ENCODE results near the gene SENP8.
"Not testable (repeated sequence)": the region's sequence is repeated elsewhere in the genome, so short reads cannot be mapped to it uniquely, and the experiment has no call there.

Gene SENP8

GRCh38 chr15:72156928-72157327 lies 38.7 kb downstream of the SENP8 start:
- no peak for DNase-seq

- no peak for DNase-seq
Measured at GRCh38 chr15:72160696-72161245, 42.6 kb downstream of the SENP8 start.

- no peak for DNase-seq
Measured at GRCh38 chr15:72161361-72162132, 43.3 kb downstream of the SENP8 start.

GRCh38 chr15:72162569-72162968 lies 44.4 kb downstream of the SENP8 start:
- DNase-seq, result no peak

DNA sequence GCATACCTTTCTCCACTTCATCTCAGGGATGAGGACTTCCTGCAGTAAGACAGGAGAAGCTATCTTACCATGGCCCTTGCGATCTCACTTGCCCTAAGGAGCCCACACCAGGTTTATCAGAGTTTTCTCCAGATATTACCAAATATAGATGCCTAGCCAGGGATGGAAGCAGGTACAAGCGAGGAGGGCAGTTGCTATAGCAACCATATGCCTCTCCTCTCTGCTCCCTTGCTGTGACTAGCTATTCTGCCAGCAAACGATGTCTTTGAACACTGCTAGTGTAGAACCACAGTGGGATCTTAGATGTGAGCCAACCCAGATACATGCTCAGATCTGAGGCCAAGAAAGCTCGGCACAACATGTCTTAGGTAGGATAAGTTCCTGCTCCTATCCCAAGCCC lies 45.5 kb downstream of the SENP8 start:
- no peak for DNase-seq

DNA sequence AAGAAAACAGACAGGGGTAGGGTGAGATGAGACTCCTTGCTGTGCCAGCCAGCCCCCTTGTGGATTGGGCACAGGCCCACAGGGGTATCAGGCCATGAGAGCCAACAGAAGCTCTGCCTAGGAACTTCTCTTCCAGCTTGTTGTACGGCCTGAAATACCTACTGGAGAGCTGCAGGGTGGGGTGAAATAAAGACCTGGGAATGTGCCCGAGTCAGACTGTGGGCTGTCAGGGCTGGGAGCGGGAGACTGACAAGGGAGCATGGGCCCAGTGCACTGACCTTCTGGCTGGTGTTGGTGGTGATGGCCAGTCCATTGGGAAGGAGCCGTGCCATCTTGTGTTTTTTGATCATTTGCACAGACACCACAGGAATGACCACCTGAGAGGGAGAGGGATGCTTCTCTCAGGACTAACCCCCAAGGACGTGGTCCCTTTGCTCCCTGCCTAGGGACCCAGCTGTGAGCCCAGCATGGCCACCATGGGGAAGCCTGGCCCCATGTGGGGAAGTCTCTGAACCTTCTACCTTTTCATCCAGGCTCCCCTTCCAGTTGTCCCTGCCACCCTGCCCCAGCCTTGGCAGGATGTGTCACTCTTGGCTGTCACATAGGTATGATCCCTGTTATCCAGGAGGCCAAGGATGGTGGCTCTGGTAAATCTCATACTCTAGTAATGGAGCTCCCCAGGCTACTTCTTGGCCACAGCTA lies 48.7 kb downstream of the SENP8 start:
- no peak for DNase-seq

GRCh38 chr15:72167445-72167844 lies 49.2 kb downstream of the SENP8 start:
- DNase-seq, result no peak

DNA sequence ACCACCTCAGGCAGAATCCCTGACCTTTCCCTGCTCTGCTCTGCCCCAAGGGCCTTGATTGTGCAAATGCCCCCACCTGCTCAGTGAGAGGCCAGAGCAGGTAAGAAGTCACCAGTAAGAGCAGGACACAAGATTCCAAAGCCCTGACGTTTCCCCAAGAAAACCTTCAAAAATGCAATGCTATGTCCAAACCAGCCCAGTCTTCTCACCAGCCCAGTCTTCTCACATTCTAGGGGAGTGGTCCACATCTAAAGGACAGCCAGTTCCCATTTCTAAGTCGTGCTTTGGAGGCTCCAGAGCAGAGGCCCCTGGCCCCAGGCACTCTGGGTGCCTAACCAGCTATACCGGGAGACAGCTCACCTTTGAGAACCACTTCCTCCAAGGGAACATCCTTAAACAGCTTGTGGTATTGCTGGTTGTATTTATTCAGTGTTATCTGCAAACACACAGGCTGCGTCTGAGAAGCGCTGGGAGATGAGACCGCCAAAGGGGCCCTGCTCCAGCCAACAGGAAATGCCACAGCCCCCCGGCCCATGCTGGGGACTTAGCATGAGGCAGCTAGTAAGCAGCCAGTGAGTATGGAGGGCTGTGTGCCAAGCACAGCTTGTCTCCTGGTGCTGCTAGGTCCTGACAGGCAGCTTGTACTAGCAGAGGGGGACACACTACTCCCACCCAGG lies 50.1 kb downstream of the SENP8 start:
- DNase-seq, result peak; percentile 17

DNA sequence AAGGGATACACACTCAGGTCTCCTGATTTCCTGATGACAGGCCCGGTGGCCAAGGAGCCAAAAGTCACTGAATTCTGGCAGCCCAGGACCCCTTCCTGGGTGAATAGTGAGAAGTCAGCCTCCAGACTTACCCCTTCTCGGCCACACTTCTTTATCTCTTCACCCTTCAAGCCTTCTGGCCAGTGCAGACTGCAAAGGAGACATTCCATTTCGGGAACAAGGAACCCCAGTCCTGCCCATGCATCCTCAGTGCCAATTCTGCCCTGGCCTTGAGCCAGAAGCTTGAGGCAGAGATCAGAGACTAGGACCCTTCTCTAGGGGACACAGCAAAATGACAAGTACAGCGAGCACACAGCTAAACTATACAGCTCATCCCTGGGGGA lies 50.6 kb downstream of the SENP8 start:
- DNase-seq, result no peak

- DNase-seq, result no peak
Measured at GRCh38 chr15:72169236-72169920, 51.2 kb downstream of the SENP8 start.

GRCh38 chr15:72169921-72170611 lies 51.9 kb downstream of the SENP8 start:
- no peak for DNase-seq

- no peak for DNase-seq
Measured at GRCh38 chr15:72170691-72171090, 52.5 kb downstream of the SENP8 start.

DNA sequence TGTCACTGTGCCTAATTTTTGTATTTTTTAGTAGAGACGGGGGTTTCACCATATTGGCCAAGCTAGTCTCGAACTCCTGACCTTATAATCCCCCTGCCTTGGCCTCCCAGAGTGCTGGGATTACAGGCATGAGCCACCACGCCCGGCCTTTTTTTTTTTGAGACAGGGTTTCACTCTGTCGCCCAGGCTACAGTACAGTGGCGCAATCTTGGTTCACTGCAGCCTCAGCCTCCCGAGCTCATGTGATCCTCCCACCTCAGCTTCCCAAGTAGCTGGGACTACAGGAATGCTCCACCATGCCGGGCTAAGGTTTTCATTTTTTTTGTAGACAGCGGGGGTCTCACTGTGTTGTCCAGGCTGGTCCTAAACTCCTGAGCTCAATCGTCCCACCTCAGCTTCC lies 53.8 kb downstream of the SENP8 start:
- DNase-seq, result not testable (repeated sequence)

DNA sequence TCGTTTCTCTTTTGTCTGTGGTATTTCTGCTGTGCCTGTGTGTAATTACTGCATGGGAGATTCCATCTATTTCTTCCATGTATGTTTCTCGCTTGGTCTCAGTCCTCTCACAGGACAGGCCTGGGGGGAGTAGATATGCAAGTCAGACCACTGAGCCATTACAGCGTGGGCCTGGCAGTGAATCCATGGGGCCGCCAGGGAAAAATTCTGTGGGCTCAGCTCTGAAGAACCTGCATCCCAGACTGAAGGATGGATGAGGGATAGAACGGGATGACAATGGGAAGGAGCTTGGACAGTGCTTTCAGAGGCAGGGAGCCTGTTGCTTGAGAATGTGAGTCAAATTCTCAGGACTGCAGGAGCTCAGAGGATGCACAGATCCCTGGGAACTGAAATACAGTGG lies 54.6 kb downstream of the SENP8 start:
- no peak for DNase-seq

DNA sequence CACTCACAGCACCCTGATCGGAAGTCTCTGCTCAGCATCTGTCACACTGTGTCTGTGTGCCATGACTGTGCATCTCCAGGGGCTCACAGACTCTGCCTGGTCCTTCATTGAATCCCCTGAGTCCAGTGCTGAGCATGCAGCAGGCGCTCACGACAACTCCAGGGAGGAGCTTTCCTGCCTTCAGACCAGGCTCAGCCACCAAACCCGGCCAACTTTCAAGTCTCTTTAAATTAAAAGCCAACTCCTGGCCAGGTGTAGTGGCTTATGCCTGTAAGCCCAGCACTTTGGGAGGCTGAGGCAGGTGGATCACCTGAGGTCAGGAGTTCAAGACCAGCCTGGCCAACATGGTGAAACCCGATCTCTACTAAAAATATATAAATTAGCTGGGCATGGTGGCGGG lies 55.2 kb downstream of the SENP8 start:
- DNase-seq, result no peak

DNA sequence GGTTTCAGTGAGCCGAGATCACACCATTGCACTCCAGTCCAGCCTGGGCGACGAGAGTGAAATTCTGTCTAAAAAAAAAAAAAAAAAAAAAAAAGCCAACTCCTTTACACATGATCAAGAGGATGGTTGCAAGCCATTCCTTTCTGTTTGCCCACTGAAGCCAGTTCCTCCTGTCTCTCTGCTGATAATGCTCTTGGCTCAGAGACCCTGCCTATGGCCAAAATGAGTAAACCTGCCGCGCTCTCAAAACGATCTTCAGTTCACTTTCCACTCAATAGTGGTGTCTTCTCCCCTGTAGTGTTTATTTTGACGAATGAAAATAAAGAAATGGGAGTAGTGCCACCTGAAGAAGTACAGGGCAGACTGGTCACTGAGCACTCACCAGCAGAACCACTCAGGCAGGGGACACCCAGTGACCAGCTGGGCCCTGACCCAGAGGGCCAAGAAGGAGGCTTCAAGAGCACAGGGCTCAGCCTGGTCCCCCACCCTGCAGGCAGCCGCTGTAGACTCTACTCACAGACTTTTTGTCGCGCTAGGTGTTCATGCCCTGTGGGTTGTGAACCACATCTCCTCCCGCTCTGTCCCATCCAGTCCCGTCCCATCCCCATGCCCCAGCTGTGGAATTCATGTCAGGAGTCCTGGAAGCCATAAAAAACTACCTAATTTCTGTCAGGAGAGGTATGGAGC lies 55.8 kb downstream of the SENP8 start:
- no peak for DNase-seq

DNA sequence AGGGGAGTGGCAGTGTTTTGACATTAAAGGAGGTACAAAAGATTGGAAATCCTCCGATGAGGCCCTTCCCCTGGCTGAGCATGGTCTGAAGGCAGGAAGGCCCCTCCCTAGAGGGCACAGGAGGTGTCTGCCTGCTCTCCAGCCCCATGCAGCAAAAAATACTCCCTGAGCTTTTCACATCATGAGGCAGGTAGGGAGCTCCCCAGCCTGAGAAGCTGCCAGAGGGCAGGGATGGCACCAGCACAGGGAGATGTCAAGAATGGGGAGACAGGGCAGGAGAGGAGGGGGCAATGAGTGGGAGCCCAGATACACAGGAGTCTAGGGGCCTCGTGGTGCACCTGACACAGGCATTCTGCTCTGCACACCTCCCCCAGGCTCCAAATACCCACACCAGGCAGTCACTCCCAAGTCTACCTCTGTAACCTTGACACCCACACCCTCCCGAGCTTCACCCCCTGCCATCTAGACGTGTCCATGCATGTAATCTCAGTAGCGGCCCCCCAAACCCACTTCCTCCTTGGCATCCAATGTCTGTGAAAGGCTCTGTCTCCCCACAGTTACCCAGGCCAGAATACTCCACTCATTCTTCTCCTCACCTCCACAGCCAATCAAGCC lies 56.5 kb downstream of the SENP8 start:
- DNase-seq, result no peak

DNA sequence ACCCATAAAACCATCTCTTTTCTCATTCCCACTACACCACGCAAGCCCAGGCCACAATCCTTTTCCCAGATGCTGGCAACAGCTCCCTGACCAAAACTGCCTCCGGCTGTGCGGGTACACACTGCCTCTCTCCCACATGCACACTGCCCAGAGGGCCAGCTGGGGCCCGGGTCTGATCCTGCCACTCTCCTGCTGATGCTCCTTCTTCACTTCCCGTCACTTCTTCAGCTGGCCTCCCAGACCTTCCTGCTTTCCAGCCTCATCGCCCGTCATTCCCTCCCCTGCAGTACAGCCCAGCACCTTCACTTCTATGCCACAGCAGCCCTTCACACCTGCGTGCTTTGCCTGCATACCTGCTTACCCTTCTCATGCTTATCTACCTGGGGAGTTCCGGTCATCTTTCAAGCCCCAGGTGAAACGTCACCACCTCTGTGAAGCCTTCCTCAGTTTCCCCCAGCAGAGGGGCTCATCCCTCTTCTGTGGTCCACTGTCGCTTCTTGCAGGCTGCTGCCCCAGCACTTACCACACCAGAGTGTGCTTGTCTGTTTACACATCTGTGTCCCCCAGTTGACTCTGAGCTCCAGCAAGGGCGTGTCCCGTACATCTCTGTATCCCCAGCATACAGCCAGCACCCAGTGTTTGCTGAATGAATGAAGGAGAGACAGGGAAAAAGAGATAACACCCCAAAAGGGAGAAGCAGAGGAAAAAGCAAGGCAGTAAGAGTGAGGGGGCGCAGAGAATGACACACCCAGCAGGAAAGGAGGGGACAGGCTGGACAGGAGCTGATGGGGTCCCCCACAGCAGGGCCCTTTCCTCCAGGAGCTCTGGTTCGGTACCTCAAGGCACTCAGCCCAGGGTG lies 57.2 kb downstream of the SENP8 start:
- DNase-seq, result no peak

GRCh38 chr15:72176159-72176558 lies 58.0 kb downstream of the SENP8 start:
- DNase-seq, result no peak

GRCh38 chr15:72176743-72177142 lies 58.5 kb downstream of the SENP8 start:
- no peak for DNase-seq

Data from EL (cell line).